Measurements from ENCODE around the gene C19orf47. TPM values are rescaled to one million over a fixed set of nuclear protein-coding genes. Genes with fewer than 3 reads are reported as not detected.
A peak's percentile ranks its signal among the peaks of the same experiment; 100 is the strongest.

C19orf47 gene
- total and polyA plus RNA-seq, 10 donors: 8.2 to 21.9 (median 13.0) TPM

DNA sequence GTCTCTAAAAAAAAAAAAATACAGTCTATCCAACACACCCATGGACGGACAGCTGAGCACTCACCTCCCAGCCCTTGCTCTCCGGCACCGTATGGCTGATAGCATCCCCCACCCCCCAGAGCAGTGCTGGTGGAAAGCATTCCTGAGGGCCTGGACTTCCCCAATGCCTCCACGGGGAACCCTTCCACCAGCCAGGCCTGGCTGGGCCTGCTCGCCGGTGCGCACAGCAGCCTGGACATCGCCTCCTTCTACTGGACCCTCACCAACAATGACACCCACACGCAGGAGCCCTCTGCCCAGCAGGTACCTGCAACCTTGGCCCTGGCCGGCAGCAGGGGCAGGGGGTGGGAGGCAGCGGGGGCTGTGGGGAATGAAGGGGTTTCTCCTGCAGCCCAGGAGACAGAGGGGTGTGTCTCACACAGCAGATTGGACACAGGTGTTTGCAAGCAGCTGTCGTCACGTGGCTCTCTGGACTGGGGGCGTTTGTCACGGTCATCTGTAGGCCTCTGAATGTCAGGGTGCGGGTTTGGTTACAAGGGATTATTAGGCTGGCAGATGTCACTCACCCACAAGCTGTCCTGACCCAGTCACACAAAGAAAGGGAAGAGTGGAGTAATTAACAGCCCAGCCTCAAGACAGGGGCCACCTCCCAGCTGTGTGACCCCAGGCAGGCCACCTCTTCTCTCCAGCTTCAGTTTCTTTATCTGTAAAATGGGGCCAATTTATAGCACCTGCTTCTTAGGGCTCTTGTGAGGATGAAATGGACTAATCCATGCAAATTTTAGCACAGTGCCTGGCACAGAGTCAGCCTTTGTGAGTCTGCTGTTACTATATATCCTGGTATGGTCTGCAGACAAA lies 19.6 kb upstream of the C19orf47 start:
- intact Hi-C loops (cut with DNase I; ENCODE audit: low total_unique reads): no loop called here
- 90 to 93% (median 91%) methylated on average over 12 to 16 of the region's 16 CpGs for WGBS, 5 donors
- H3K4me3 ChIP-seq: no peak overlapping the region
- DNase-seq: no peak
- no peaks in the 10 kb centered on the region for H3K27me3 ChIP-seq (replicated peaks in 1 of 7)
- peaks cover 0 to 67% (median 38%) of the 10 kb centered on the region in 6 donors for H3K36me3 ChIP-seq
- H3K9me3 ChIP-seq: no peaks in the 10 kb centered on the region
- peaks cover 0 to 49% (median 18%) of the 10 kb centered on the region in 6 donors for H3K4me1 ChIP-seq
- no peak overlapping the region for H3K27ac ChIP-seq
- TF ChIP-seq POLR2A (IDR thresholded peaks at IDR 0.05) (no peak), POLR2AphosphoS5 (IDR thresholded peaks at IDR 0.05) (peak in 1 of 3 donors; percentile 20)
- TF ChIP-seq, protein P1, sequence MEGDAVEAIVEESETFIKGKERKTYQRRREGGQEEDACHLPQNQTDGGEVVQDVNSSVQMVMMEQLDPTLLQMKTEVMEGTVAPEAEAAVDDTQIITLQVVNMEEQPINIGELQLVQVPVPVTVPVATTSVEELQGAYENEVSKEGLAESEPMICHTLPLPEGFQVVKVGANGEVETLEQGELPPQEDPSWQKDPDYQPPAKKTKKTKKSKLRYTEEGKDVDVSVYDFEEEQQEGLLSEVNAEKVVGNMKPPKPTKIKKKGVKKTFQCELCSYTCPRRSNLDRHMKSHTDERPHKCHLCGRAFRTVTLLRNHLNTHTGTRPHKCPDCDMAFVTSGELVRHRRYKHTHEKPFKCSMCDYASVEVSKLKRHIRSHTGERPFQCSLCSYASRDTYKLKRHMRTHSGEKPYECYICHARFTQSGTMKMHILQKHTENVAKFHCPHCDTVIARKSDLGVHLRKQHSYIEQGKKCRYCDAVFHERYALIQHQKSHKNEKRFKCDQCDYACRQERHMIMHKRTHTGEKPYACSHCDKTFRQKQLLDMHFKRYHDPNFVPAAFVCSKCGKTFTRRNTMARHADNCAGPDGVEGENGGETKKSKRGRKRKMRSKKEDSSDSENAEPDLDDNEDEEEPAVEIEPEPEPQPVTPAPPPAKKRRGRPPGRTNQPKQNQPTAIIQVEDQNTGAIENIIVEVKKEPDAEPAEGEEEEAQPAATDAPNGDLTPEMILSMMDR (IDR thresholded peaks at IDR 0.05 in 8 of 11, conservative IDR thresholded peaks at IDR 0.05 in 3 of 11): no peak

DNA sequence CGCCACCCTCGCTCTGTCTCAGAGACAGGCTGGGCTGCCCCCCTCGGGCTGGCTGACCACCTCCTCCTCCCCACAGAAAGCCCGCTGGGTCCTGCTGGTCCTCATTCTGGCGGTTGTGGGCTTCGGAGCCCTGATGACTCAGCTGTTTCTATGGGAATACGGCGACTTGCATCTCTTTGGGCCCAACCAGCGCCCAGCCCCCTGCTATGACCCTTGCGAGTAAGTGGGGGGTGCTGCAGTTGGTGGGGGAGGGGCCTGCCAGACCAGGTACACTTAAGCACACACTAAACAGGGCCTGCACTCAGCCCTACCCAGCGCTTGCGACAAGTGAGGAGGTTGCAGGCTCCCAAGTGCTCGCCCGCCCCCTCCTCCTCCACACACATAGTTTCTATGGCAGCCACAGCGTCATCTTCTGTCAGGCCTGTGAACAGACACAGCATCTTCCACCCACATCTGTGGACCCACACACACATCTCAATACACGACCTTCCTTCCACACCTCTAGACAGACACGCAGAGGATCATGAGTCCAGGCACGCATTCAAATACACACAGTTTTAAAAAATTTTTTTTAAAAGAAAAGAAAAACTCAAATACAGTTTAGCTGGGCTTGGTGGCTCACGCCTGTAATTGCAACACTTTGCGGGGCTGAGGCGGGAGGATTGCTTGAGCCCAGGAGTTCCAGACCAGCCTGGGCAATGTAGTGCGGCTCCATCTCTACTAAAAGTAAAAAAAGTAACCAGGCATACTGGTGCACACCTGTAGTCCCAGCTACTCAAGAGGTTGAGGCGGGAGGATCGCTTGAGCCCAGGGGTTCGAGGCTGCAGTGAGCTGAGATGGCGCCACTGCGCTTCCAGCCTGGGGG lies 18.7 kb upstream of the C19orf47 start:
- peaks cover 0 to 58% (median 34%) of the 10 kb centered on the region in 6 donors for H3K36me3 ChIP-seq
- no peak for DNase-seq
- intact Hi-C loops (cut with DNase I; ENCODE audit: low total_unique reads): no loop called here
- no peaks in the 10 kb centered on the region for H3K27me3 ChIP-seq (replicated peaks in 1 of 7)
- H3K9me3 ChIP-seq: no peaks in the 10 kb centered on the region
- peak overlapping the region in 2 of 8 donors; percentile 76 for H3K27ac ChIP-seq
- H3K4me3 ChIP-seq: peak overlapping the region in 2 of 8 donors; percentile 38 to 60
- peaks cover 0 to 57% (median 21%) of the 10 kb centered on the region in 6 donors for H3K4me1 ChIP-seq
- WGBS, 5 donors: 81 to 92% (median 87%) methylated on average over 18 to 27 of the region's 27 CpGs
- TF ChIP-seq, protein P1 (IDR thresholded peaks at IDR 0.05 in 8 of 11, conservative IDR thresholded peaks at IDR 0.05 in 3 of 11): no peak
- TF ChIP-seq POLR2A (IDR thresholded peaks at IDR 0.05) (no peak), POLR2AphosphoS5 (IDR thresholded peaks at IDR 0.05) (no peak)

DNA sequence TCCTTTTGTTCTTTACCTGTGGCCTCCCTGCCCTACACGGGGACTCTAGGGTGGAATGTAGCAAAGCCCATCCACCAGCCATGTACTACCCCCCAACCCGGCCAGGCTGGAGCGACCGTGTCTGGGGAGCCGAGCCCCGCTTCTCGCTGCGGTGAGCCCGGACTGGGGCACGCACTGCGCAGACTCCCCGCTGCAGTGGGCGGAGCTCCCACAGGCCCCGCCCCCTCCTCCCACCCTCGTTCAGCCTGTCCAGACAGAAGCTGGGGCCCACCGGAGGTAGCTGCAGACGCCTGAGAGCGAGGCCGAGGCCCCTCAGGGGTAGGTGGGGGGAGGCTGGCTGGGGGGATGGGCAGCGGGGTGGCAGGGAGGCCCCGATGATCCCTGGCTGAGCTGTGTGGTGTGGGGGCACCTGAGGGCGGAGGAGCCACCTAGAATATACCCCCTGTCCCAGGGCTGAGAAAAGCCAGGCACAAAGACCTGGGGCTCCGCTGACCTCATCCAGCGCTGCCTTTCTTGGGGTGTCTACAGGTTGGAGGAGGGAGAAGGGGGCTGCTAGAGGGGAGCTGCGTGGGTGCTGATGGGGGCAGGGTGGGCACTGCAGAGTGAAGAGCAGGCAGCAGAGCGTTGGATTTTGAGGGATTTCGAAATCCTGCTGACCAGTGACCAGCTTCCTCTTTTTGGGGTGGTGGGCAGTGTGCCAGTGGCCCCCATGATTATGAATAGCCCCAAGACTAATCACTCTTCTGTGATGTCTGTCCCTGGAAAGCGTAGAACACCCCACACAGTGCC lies 17.6 kb upstream of the C19orf47 start:
- H3K27me3 ChIP-seq (replicated peaks in 1 of 7): no peaks in the 10 kb centered on the region
- intact Hi-C loops (cut with DNase I; ENCODE audit: low total_unique reads): no loop called here
- H3K27ac ChIP-seq: peak overlapping the region in 4 of 8 donors; percentile 52 to 76 (median 68)
- H3K36me3 ChIP-seq: peaks cover 0 to 47% (median 32%) of the 10 kb centered on the region in 6 donors
- H3K4me3 ChIP-seq: peak overlapping the region in 7 of 8 donors; percentile 8 to 60 (median 22)
- peak; percentile 53 to 79 (median 78) for TF ChIP-seq POLR2AphosphoS5 (IDR thresholded peaks at IDR 0.05)
- TF ChIP-seq POLR2A (IDR thresholded peaks at IDR 0.05): no peak
- WGBS, 5 donors: 23 to 30% (median 29%) methylated on average over 19 to 28 of the region's 28 CpGs
- peaks cover 0 to 66% (median 24%) of the 10 kb centered on the region in 6 donors for H3K4me1 ChIP-seq
- peak; percentile 83 for DNase-seq
- no peaks in the 10 kb centered on the region for H3K9me3 ChIP-seq

DNA sequence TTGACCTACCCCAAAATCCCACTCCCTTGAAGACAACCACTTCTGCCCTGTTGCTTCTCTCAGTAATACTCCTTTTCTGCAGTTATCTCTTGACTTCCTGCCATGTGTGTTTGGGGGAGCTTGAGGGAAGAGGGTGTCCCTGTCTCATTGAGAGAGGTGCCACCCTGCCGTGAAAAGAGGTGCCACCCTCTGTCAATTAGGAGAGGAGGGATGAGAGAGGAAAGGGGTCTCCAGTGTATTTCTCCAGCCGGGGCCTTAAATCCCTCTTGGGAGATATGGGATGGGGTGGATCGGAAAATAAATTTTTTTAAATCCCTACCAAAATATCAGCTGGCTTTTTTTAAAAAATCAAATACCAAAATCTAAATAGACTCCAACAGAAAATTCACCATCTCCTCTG lies 16.8 kb upstream of the C19orf47 start:
- Histone ChIP-seq H3K4me1 (peaks cover 0 to 70% (median 23%) of the 10 kb centered on the region in 6 donors), H3K9me3 (no peaks in the 10 kb centered on the region), H3K36me3 (peaks cover 0 to 40% (median 28%) of the 10 kb centered on the region in 6 donors), H3K27ac (peak overlapping the region in 2 of 8 donors; percentile 52 to 76), H3K27me3 (replicated peaks in 1 of 7) (no peaks in the 10 kb centered on the region), H3K4me3 (peak overlapping the region in 4 of 8 donors; percentile 22 to 60 (median 36))
- 63 to 68% (median 64%) methylated on average over 3 of the region's 3 CpGs for WGBS, 5 donors
- intact Hi-C loops (cut with DNase I; ENCODE audit: low total_unique reads): no loop called here
- no peak for DNase-seq
- TF ChIP-seq POLR2AphosphoS5 (IDR thresholded peaks at IDR 0.05): no peak
- no peak for TF ChIP-seq POLR2A (IDR thresholded peaks at IDR 0.05)
- TF ChIP-seq, protein P1 (IDR thresholded peaks at IDR 0.05 in 8 of 11, conservative IDR thresholded peaks at IDR 0.05 in 3 of 11): no peak
